Melanocyte of skin (primary cell): ENCODE results near the gene CHAD. TPM values are rescaled to one million over a fixed set of nuclear protein-coding genes. Genes with fewer than 3 reads are reported as not detected.

ENCODE experiments used
- total RNA-seq, 2 donors: library from RNA; depleted of rRNA; stranded (reverse); fragments of >200 nt; gene quantifications; 2 replicates each; pipeline ENCODE4 v1.2.3, GENCODE V29; 2012

Gene CHAD
- not detected for total RNA-seq

GRCh38 chr17:50468304-50469207 lies at the start of gene CHAD:
TSS of gene CHAD (minus strand) at chr17:50468880. CDS start at chr17:50468813, 67 bp downstream.

GRCh38 chr17:50507871-50508572 lies 39.3 kb upstream of the CHAD start, which contains the start of gene MYCBPAP:
TSS of gene MYCBPAP (plus strand) at chr17:50508439. CDS start at chr17:50508675, 236 bp downstream.

GRCh38 chr17:50478391-50479381 lies 10.0 kb upstream of the CHAD start, which contains the start of gene RSAD1:
TSS of gene RSAD1 (plus strand) at chr17:50478860. CDS start at chr17:50478885, 25 bp downstream.

GRCh38 chr17:50425682-50426471 lies 42.8 kb downstream of the CHAD start, which contains the start of gene ACSF2:
TSS of gene ACSF2 (plus strand) at chr17:50426218. CDS start at chr17:50426262, 44 bp downstream.

Other genes starting within 250 kb of the CHAD start
- not detected for gene TMEM92, start 194.4 kb downstream of the CHAD start, total RNA-seq
- gene XYLT2, start 122.8 kb downstream of the CHAD start, total RNA-seq, result 10 to 100 TPM; 29.6 to 37.0 TPM
- gene MRPL27, start 95.7 kb downstream of the CHAD start, total RNA-seq, result 10 to 100 TPM; 76.9 to 85.0 TPM
- gene EME1, start 95.7 kb downstream of the CHAD start, total RNA-seq, result 10 to 100 TPM in 1 of 2 donors, 1 to 10 TPM in 1; 5.5 to 15.7 TPM
- 100 to 1,000 TPM in 1 of 2 donors, 10 to 100 TPM in 1; 82.6 to 177 TPM for gene LRRC59, start 71.4 kb downstream of the CHAD start, total RNA-seq
- gene ACSF2, start 42.7 kb downstream of the CHAD start, total RNA-seq, result 10 to 100 TPM; 20.3 to 22.4 TPM
- gene RSAD1, start 10.0 kb upstream of the CHAD start, total RNA-seq, result 10 to 100 TPM; 21.6 to 29.6 TPM
- gene MYCBPAP, start 39.6 kb upstream of the CHAD start, total RNA-seq, result under 1 TPM in 1 of 2 donors, not detected in 1; 0.34 TPM
- gene EPN3, start 63.9 kb upstream of the CHAD start, total RNA-seq, result not detected
- gene SPATA20, start 78.3 kb upstream of the CHAD start, total RNA-seq, result 10 to 100 TPM; 19.0 to 66.1 TPM
- under 1 TPM in 1 of 2 donors, not detected in 1; under 0.01 TPM for gene CACNA1G, start 91.8 kb upstream of the CHAD start, total RNA-seq
- gene ABCC3, start 166.0 kb upstream of the CHAD start, total RNA-seq, result under 1 TPM in 1 of 2 donors, not detected in 1; 0.67 TPM
- gene ANKRD40, start 239.0 kb upstream of the CHAD start, total RNA-seq, result 10 to 100 TPM; 47.1 to 49.3 TPM